HCT116 (cell line): ENCODE results near the gene SLC9A7. TPM values are rescaled to one million over a fixed set of nuclear protein-coding genes. Genes with fewer than 3 reads are reported as not detected.

Experiments used
- ATAC-seq: fragments of 200-7000 bp; cut with Tn5 transposase; 2 replicates; pipeline ENCODE4 v1.9.1; 2020; ENCODE audit warnings: mild to moderate bottlenecking, moderate library complexity
- BruUV-seq: library from RNA; stranded (reverse); fragments of 400-500 nt; replicated peaks from 2 replicates; lab custom pipeline; 2021; lab: Mats Ljungman, UMichigan
- CTCF ChIA-PET: fragments of 300-600 bp; sonication (Branson Sonifier 250); formaldehyde crosslinking; loops from one replicate; lab custom pipeline; 2021; ENCODE audit warnings: antibody characterized with exemption; lab: Charles Lee
- POLR2A ChIA-PET: fragments of 300-600, 350-600 bp; sonication (Branson Sonifier 250); formaldehyde crosslinking; loops from one replicate; lab custom pipeline; 2021; ENCODE audit warnings: antibody characterized with exemption; lab: Charles Lee
- RAD21 ChIA-PET, 2 experiments: fragments of 300-600 bp; sonication (Branson Sonifier 250); formaldehyde crosslinking; loops; one replicate each; lab custom pipeline; 2023; ENCODE audit warnings: low total read pairs in 2 of 2; ENCODE audit not compliant: uncharacterized antibody in 2 of 2, unreplicated experiment in 2 of 2, low non-redundant PET in 1 of 2; lab: Charles Lee
- DNase-seq: peaks from one replicate; pipeline ENCODE4 v3.0.0-alpha.2; 2010; ENCODE audit warnings: low read depth, low spot score
- H2AFZ ChIP-seq: fragments of 200-600 bp; shearing (Covaris generic), sonication (generic); 2 replicates; pipeline ENCODE4 v1.6.1; 2017; ENCODE audit warnings: low read depth, mixed run types, mixed read lengths, antibody characterized with exemption, low read length; ENCODE audit not compliant: poor library complexity, severe bottlenecking
- H3K27ac ChIP-seq: 2 replicates; pipeline ENCODE4 v1.5.1; 2012; ENCODE audit warnings: low read depth, low read length
- H3K27me3 ChIP-seq: fragments of 200-600 bp; sonication (generic); 2 replicates; pipeline ENCODE4 v1.6.1; 2016; ENCODE audit warnings: mixed run types, low read length, mixed read lengths; ENCODE audit not compliant: insufficient read depth
- H3K36me3 ChIP-seq, 2 experiments: fragments of 200-500 bp in 1 of 2; fragments of 200-600 bp in 1 of 2; sonication (Bioruptor generic) in 1 of 2; sonication (generic) in 1 of 2; 2 replicates each; pipeline versions ENCODE4 v1.5.1 to v1.6.1; 2014 to 2016; ENCODE audit warnings: low read length in 2 of 2, inconsistent platforms in 1 of 2, mixed read lengths in 1 of 2, mixed run types in 1 of 2; ENCODE audit not compliant: insufficient read depth in 2 of 2, control insufficient read depth in 1 of 2
- H3K4me1 ChIP-seq, 2 experiments: fragments of 200-600 bp in 1 of 2; sonication (generic) in 1 of 2; 2 replicates each; pipeline versions ENCODE4 v1.5.1 to v1.6.1; 2012 to 2017; ENCODE audit warnings: low read length in 2 of 2, inconsistent platforms in 1 of 2, mild to moderate bottlenecking in 1 of 2, mixed read lengths in 1 of 2, mixed run types in 1 of 2, moderate library complexity in 1 of 2; ENCODE audit not compliant: insufficient read depth in 2 of 2, control insufficient read depth in 1 of 2
- H3K4me2 ChIP-seq: fragments of 200-600 bp; sonication (generic); 2 replicates; pipeline ENCODE4 v1.6.1; 2017; ENCODE audit warnings: mixed run types, low read length, mixed read lengths
- H3K4me3 ChIP-seq, 2 experiments: fragments of 200-600 bp in 1 of 2; sonication (generic) in 1 of 2; replicated peaks in 1 of 2; 2 replicates each; pipeline ENCODE4 v1.5.1; 2011 to 2016; ENCODE audit warnings: low read length in 2 of 2, control low read depth in 1 of 2, low read depth in 1 of 2, mild to moderate bottlenecking in 1 of 2, mixed read lengths in 1 of 2, mixed run types in 1 of 2
- H3K79me2 ChIP-seq: fragments of 200-600 bp; sonication (generic); 2 replicates; pipeline ENCODE4 v1.6.1; 2017; ENCODE audit warnings: mild to moderate bottlenecking, mixed run types, low read length, moderate library complexity, mixed read lengths; ENCODE audit not compliant: insufficient read depth
- H3K9ac ChIP-seq: fragments of 200-600 bp; sonication (generic); 2 replicates; pipeline ENCODE4 v1.6.1; 2016; ENCODE audit warnings: low read length, mixed read lengths
- H3K9me2 ChIP-seq: fragments of 200-600 bp; sonication (generic), shearing (Covaris generic); 2 replicates; pipeline ENCODE4 v1.6.1; 2017; ENCODE audit warnings: mixed run types, mild to moderate bottlenecking, moderate library complexity; ENCODE audit not compliant: insufficient read depth
- H3K9me3 ChIP-seq, 2 experiments: fragments of 200-500 bp in 1 of 2; fragments of 200-600 bp in 1 of 2; sonication (Bioruptor generic) in 1 of 2; sonication (generic) in 1 of 2; 2 replicates each; pipeline ENCODE4 v1.6.1; 2014 to 2017; ENCODE audit warnings: low read length in 2 of 2, mixed read lengths in 2 of 2, inconsistent platforms in 1 of 2, low read depth in 1 of 2, mild to moderate bottlenecking in 1 of 2, mixed run types in 1 of 2, moderate library complexity in 1 of 2; ENCODE audit not compliant: control insufficient read depth in 1 of 2, insufficient read depth in 1 of 2
- H4K20me1 ChIP-seq: fragments of 200-600 bp; sonication (generic), shearing (Covaris generic); 2 replicates; pipeline ENCODE4 v1.6.1; 2017; ENCODE audit warnings: mixed run types, mild to moderate bottlenecking, moderate library complexity; ENCODE audit not compliant: insufficient read depth
- ATF3 ChIP-seq: IDR thresholded peaks from 2 replicates; pipeline ENCODE4 v1.6.1; 2012
- FOSL1 ChIP-seq: IDR thresholded peaks from 2 replicates; pipeline ENCODE4 v1.6.1; 2012; ENCODE audit warnings: low read depth
- JUND ChIP-seq: IDR thresholded peaks from 2 replicates; pipeline ENCODE4 v1.6.1; 2012
- MAX ChIP-seq: IDR thresholded peaks from 2 replicates; pipeline ENCODE4 v1.6.1; 2012
- RAD21 ChIP-seq: IDR thresholded peaks from 2 replicates; pipeline ENCODE4 v1.6.1; 2012; ENCODE audit warnings: low read depth, mild to moderate bottlenecking
- REST ChIP-seq: IDR thresholded peaks from 2 replicates; pipeline ENCODE4 v1.6.1; 2012; ENCODE audit warnings: low read depth
- SRF ChIP-seq: IDR thresholded peaks from 2 replicates; pipeline ENCODE4 v1.6.1; 2012; ENCODE audit warnings: low read depth
- TCF7L2 ChIP-seq: IDR thresholded peaks from 2 replicates; pipeline ENCODE4 v1.7.0; 2011; ENCODE audit warnings: borderline replicate concordance, inconsistent platforms; ENCODE audit not compliant: insufficient read depth, insufficient read length; ENCODE audit errors: extremely low read depth
- YY1 ChIP-seq: IDR thresholded peaks from 2 replicates; pipeline ENCODE4 v1.6.1; 2011; ENCODE audit warnings: low read length, low read depth, moderate library complexity, mild to moderate bottlenecking; ENCODE audit not compliant: insufficient replicate concordance; ENCODE audit errors: extremely low read depth
- ZBTB33 ChIP-seq: IDR thresholded peaks from 2 replicates; pipeline ENCODE4 v1.6.1; 2011; ENCODE audit warnings: mild to moderate bottlenecking, low read length, moderate library complexity; ENCODE audit not compliant: insufficient replicate concordance; ENCODE audit errors: extremely low read depth
- ZFX ChIP-seq: fragments of 450-650 bp; IDR thresholded peaks from 2 replicates; pipeline ENCODE4 v1.6.1; 2017
- intact Hi-C: fragments of 100-400 bp; cut with micrococcal nuclease; formaldehyde crosslinking; loops from 2 replicates; pipeline ENCODE4 v1.10.0; 2022
- total RNA-seq: library from RNA; stranded (reverse); gene quantifications from one replicate; pipeline ENCODE4 v1.2.1, GENCODE V29; 2021; ENCODE audit not compliant: unreplicated experiment

Gene SLC9A7
- total RNA-seq, 1 experiment from 2014 or later, result 18.6 TPM

- H3K9me3 ChIP-seq, result no peaks in the 10 kb centered on the region
- intact Hi-C loops, result no loop called here
- H3K27ac ChIP-seq, result no peak overlapping the region
- TF ChIP-seq TCF7L2 (no peak), REST (no peak), JUND (no peak), RAD21 (no peak), YY1 (no peak), ATF3 (no peak), ZBTB33 (no peak), FOSL1 (no peak), SRF (no peak), MAX (no peak), ZFX (no peak)
- no peak for DNase-seq
- H3K4me3 ChIP-seq, result no peak overlapping the region
- H3K4me1 ChIP-seq, result no peaks in the 10 kb centered on the region
- ChIA-PET RAD21 (no interaction called here), CTCF (no interaction called here), POLR2A (no interaction called here)
- H3K4me2 ChIP-seq, result no peak overlapping the region
- no peak overlapping the region for H2AFZ ChIP-seq
- no peaks in the 10 kb centered on the region for H3K79me2 ChIP-seq
- no peaks in the 10 kb centered on the region for H3K9me2 ChIP-seq
- H4K20me1 ChIP-seq, result no peaks in the 10 kb centered on the region
- no peak overlapping the region for H3K9ac ChIP-seq
- H3K27me3 ChIP-seq, result no peaks in the 10 kb centered on the region
- no peak for ATAC-seq
- BruUV-seq, result no TSS peak
- H3K36me3 ChIP-seq, result no peaks in the 10 kb centered on the region
These were observed 42.1 kb downstream of the SLC9A7 start for GRCh38 chrX:46716796-46717195.
